Heart right ventricle (tissue), 16 donors: ENCODE measurements around the gene CNPY1. TPM values are rescaled to one million over a fixed set of nuclear protein-coding genes. Genes with fewer than 3 reads are reported as not detected.

Source experiments
- ATAC-seq, 8 donors: fragments of 200-7000 bp; cut with Tn5 transposase; one replicate each; pipeline ENCODE4 v1.9.1; 2020; ENCODE audit warnings: mild to moderate bottlenecking in 8 of 8, moderate library complexity in 8 of 8, moderate number of reproducible peaks in 1 of 8
- DNase-seq, 2 donors: peaks; one replicate each; pipeline ENCODE4 v3.0.0-alpha.2; 2020
- H3K27ac ChIP-seq, 10 donors: fragments of 200-600 bp; sonication (generic) in 2 of 10; one replicate each; pipeline versions ENCODE4 v1.5.0 to v1.8.0; 2020 to 2022; ENCODE audit warnings: mild to moderate bottlenecking in 3 of 10
- H3K27me3 ChIP-seq, 7 donors: fragments of 200-600 bp; one replicate each; pipeline ENCODE4 v1.8.0; 2021 to 2022; ENCODE audit warnings: mild to moderate bottlenecking in 2 of 7
- H3K36me3 ChIP-seq, 9 donors: fragments of 200-600 bp; sonication (generic) in 1 of 9; one replicate each; pipeline versions ENCODE4 v1.5.0 to v1.8.0; 2020 to 2022; ENCODE audit warnings: mild to moderate bottlenecking in 2 of 9
- H3K4me1 ChIP-seq, 9 donors: fragments of 200-600 bp; sonication (generic) in 1 of 9; one replicate each; pipeline versions ENCODE4 v1.5.0 to v1.8.0; 2020 to 2022; ENCODE audit warnings: mild to moderate bottlenecking in 4 of 9
- H3K4me3 ChIP-seq, 10 donors: fragments of 200-600 bp; sonication (generic) in 2 of 10; one replicate each; pipeline versions ENCODE4 v1.5.0 to v1.8.0; 2020 to 2022; ENCODE audit warnings: mild to moderate bottlenecking in 7 of 10, moderate library complexity in 2 of 10
- H3K9me3 ChIP-seq, 11 donors: fragments of 200-600 bp in 10 of 11; sonication (generic) in 2 of 11; one replicate each; pipeline versions ENCODE4 v1.5.0 to v1.8.0; 2013 to 2022; ENCODE audit warnings: mild to moderate bottlenecking in 2 of 11, control low read depth in 1 of 11, moderate library complexity in 1 of 11
- CTCF ChIP-seq, 9 donors: fragments of 200-600 bp; sonication (generic) in 2 of 9; IDR thresholded peaks; one replicate each; pipeline versions ENCODE4 v1.5.0 to v1.8.0; 2021 to 2022; ENCODE audit warnings: antibody characterized with exemption in 9 of 9, mild to moderate bottlenecking in 5 of 9, moderate library complexity in 1 of 9
- WGBS, 2 donors: extraction: QIAGEN DNeasy Blood & Tissue Kit; methylation state at CpG; one replicate each; pipeline ENCODE4 v1.1.7; 2013; ENCODE audit warnings: inconsistent platforms in 1 of 2; 5-methylcytosine and 5-hydroxymethylcytosine counted together
- intact Hi-C, 10 donors: fragments of 100-400 bp; cut with DNase I; formaldehyde crosslinking; loops; one replicate each; pipeline versions ENCODE4 v1.11.1 to v1.14.2; 2022
- polyA plus RNA-seq, 2 donors: library from polyadenylated mRNA; stranded (reverse); fragments of 200-250 nt; gene quantifications; one replicate each; pipeline ENCODE4 v1.2.3, GENCODE V29; 2013
- total RNA-seq, 10 donors: library from RNA; stranded (reverse); fragmentation: NEBNext Ultra II Directional in 3 of 10; extraction: Animal tissue kit (Norgen Biotek cat#: 25700) in 3 of 10; gene quantifications; one replicate each; pipeline versions ENCODE4 v1.2.1 to v1.2.4, GENCODE V29; 2021 to 2023
- donor health status: Arrhythmogenic right ventricular cardiomyopathy.
- donor health status: ischemic (EF 13 %, LVEDD 7.1; RV severe dilation, severe dysfunction).
- donor health status: healthy with polysubstance abuse.
- donor health status: DM: no; HTN: yes; CAD: no.
- donor health status: DM: no; HTN: no; CAD: no.
- donor health status: ischemic (EF 25% LVEDD 6.9; RV normal size, moderate dysfunction).
- donor health status: ischemic (EF 25% LVEDD 5.7; RV mildly dilated, moderate dysfunction).
- donor health status: healthy.
- donor health status: DM: yes; HTN: yes; CAD: no.
- donor health status: Ischemic cardiomyopathy.
- donor health status: ischemic (EF 35%, LVEDD 5.7; RV mildly dilated, moderate dysfunction).
- donor health status: nonischemic (EF 11% LVEDD 7.7; RV severe dilation, severe dysfunction).
- donor health status: DM: yes; HTN: yes; CAD: no.
- donor health status: PGD.
- donor health status: ischemic (EF 29% LVEDD 5.4; RV normal size, mild dysfunction).
- donor health status: nonischemic (EF 23%, LVEDD 6.1; RV moderate dilation, normal function).

Gene CNPY1
- total and polyA plus RNA-seq, 12 donors, result not detected

GRCh38 chr7:155581954-155582353 lies 35.6 kb upstream of the CNPY1 start:
- Histone ChIP-seq H3K27me3 (peaks cover 0 to 29% (median 13%) of the 10 kb centered on the region in 7 donors), H3K9me3 (no peaks in the 10 kb centered on the region), H3K4me3 (no peak overlapping the region), H3K27ac (no peak overlapping the region), H3K4me1 (no peaks in the 10 kb centered on the region), H3K36me3 (no peaks in the 10 kb centered on the region)
- DNase-seq, result no peak
- intact Hi-C loops, result loop anchor here in 1 of 10 donors (10.0 kb wide), 1 partner anchor 883 kb away; no protein-coding TSS in a partner anchor
- ATAC-seq, result no peak
- TF ChIP-seq CTCF (IDR thresholded peaks at IDR 0.05), result no peak
- 76 to 79% methylated on average over 9 of the region's 9 CpGs for WGBS, 2 donors

GRCh38 chr7:155581107-155581830 lies 34.9 kb upstream of the CNPY1 start:
- intact Hi-C loops, result loop anchor here in 1 of 10 donors (10.0 kb wide), 1 partner anchor 884 kb away; no protein-coding TSS in a partner anchor
- Histone ChIP-seq H3K4me3 (no peak overlapping the region), H3K27me3 (peaks cover 0 to 30% (median 13%) of the 10 kb centered on the region in 7 donors), H3K9me3 (no peaks in the 10 kb centered on the region), H3K27ac (no peak overlapping the region), H3K4me1 (no peaks in the 10 kb centered on the region), H3K36me3 (no peaks in the 10 kb centered on the region)
- TF ChIP-seq CTCF (IDR thresholded peaks at IDR 0.05), result no peak
- DNase-seq, result no peak
- WGBS, 2 donors, result 63 to 67% methylated on average over 11 of the region's 11 CpGs
- no peak for ATAC-seq

GRCh38 chr7:155580367-155580766 lies 34.0 kb upstream of the CNPY1 start:
- 55 to 72% methylated on average over 3 of the region's 3 CpGs for WGBS, 2 donors
- DNase-seq (no peak), ATAC-seq (no peak)
- Histone ChIP-seq H3K27ac (no peak overlapping the region), H3K4me3 (no peak overlapping the region), H3K27me3 (peaks cover 0 to 30% (median 13%) of the 10 kb centered on the region in 7 donors), H3K4me1 (no peaks in the 10 kb centered on the region), H3K9me3 (no peaks in the 10 kb centered on the region), H3K36me3 (no peaks in the 10 kb centered on the region)
- intact Hi-C loops, result loop anchor here in 1 of 10 donors (10.0 kb wide), 1 partner anchor 884 kb away; no protein-coding TSS in a partner anchor
- TF ChIP-seq CTCF (IDR thresholded peaks at IDR 0.05), result no peak

- no peak overlapping the region for H3K4me3 ChIP-seq
- H3K27ac ChIP-seq, result no peak overlapping the region
- peaks cover 0 to 24% (median 13%) of the 10 kb centered on the region in 7 donors for H3K27me3 ChIP-seq
- H3K9me3 ChIP-seq, result no peaks in the 10 kb centered on the region
- ATAC-seq, result no peak
- H3K36me3 ChIP-seq, result no peaks in the 10 kb centered on the region
- H3K4me1 ChIP-seq, result no peaks in the 10 kb centered on the region
- 78 to 83% methylated on average over 13 of the region's 13 CpGs for WGBS, 2 donors
- TF ChIP-seq CTCF (IDR thresholded peaks at IDR 0.05), result no peak
- intact Hi-C loops, result no loop called here
- DNase-seq, result no peak
Measured at GRCh38 chr7:155579565-155579964, 33.2 kb upstream of the CNPY1 start.
